HG02623 (cell line): ENCODE data around the gene CMTM6.
"Not testable (repeated sequence)": the region's sequence is repeated elsewhere in the genome, so short reads cannot be mapped to it uniquely, and the experiment has no call there.

ENCODE experiments used
- ATAC-seq: cut with Tn5 transposase; IDR thresholded peaks from one replicate; pipeline ENCODE4 v1.9.1; 2021; ENCODE audit warnings: moderate library complexity; ENCODE audit not compliant: unreplicated experiment

Gene CMTM6

GRCh38 chr3:32467333-32468070, 35.1 kb downstream of the CMTM6 start:
- ATAC-seq: peak; percentile 61

GRCh38 chr3:32466808-32467207, 35.8 kb downstream of the CMTM6 start:
- ATAC-seq: not testable (repeated sequence)

DNA sequence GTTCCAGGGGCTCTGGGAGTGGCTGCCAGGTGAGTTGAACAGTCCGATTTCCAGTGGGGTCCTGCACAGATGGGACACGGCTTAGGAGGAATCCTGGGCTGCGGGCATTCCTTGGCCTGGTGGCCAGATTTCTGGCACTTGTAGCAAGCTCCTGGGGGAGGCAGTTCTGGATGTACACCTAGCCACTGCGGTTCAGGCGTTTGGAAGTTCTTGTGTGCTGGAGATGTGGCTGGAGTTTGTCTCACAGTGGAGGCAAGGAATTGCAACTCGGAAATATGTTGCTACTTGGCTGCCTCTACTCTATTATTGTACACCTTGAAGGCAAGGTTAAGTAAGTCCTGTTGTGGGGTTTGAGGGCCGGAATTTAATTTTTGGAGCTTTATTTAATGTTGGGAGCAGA, 37.9 kb downstream of the CMTM6 start:
- not testable (repeated sequence) for ATAC-seq

DNA sequence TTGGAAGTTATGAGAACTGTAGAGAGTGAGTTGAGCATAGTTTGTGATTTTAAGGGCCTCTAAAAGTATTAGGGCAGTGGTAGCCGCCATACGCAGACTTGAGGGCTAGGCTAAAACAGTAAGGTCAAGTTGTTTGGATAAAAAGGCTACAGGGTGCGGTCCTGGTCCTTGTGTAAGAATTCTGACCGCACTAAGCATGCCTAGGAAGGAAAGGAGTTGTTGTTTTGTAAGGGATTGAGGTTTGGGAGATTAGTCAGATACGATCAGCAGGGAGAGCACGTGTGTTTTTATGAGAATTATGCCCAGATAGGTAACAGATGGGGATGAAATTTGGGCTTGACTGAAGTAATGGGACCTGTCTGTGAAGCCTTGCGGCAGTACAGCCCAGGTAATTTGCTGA, 39.2 kb downstream of the CMTM6 start:
- ATAC-seq: not testable (repeated sequence)

- not testable (repeated sequence) for ATAC-seq
Measured at GRCh38 chr3:32462191-32462986, 40.3 kb downstream of the CMTM6 start.

- not testable (repeated sequence) for ATAC-seq
Measured at GRCh38 chr3:32460817-32461496, 41.7 kb downstream of the CMTM6 start.

- peak; percentile 81 for ATAC-seq
Measured at GRCh38 chr3:32460031-32460749, 42.5 kb downstream of the CMTM6 start.

DNA sequence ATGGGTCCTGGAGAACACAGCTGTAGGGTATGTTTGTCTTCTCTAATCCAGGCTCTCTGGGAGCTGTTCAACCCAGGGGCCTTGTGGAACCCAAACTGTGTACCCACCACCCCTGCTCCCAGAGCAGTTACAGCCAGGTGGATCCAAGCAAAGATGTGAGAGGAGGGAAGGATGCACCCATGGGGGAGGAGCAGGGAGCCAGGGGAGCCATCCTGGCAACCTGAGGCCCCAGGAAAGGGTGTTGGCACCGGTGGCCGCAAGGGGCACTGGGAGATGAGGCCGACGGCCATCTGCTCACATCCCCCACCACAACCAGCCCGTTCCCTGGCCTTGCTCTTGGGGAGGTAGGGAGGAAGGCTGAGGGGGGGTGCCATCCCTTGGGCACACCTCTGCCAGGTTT, 43.2 kb downstream of the CMTM6 start:
- ATAC-seq: no peak

DNA sequence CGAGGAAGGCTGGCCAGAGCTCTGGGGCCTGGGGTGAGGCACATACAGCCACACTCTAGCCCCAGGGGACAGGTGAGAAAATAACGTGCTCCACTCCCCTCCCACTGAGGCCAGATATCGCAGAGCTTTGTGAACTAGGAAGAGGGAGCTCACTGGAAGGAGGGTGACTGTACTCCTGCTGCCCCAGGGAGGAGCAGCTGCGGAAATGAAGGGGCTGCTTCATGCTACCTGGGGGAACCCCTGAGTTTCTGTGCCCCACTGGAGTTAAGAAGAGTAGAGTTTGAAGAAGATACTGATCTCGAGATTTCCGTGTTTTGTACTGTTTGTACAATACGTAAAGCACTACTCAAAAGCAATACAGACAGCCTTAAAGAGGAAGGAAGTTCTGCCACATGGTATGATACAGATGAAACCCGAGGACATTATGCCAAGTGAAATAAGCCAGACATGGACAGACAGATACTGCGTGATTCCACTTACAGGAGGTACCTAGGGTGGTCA, 44.6 kb downstream of the CMTM6 start:
- ATAC-seq: no peak

GRCh38 chr3:32456429-32457130, 46.1 kb downstream of the CMTM6 start:
- no peak for ATAC-seq

GRCh38 chr3:32455609-32456428, 46.8 kb downstream of the CMTM6 start:
- no peak for ATAC-seq

DNA sequence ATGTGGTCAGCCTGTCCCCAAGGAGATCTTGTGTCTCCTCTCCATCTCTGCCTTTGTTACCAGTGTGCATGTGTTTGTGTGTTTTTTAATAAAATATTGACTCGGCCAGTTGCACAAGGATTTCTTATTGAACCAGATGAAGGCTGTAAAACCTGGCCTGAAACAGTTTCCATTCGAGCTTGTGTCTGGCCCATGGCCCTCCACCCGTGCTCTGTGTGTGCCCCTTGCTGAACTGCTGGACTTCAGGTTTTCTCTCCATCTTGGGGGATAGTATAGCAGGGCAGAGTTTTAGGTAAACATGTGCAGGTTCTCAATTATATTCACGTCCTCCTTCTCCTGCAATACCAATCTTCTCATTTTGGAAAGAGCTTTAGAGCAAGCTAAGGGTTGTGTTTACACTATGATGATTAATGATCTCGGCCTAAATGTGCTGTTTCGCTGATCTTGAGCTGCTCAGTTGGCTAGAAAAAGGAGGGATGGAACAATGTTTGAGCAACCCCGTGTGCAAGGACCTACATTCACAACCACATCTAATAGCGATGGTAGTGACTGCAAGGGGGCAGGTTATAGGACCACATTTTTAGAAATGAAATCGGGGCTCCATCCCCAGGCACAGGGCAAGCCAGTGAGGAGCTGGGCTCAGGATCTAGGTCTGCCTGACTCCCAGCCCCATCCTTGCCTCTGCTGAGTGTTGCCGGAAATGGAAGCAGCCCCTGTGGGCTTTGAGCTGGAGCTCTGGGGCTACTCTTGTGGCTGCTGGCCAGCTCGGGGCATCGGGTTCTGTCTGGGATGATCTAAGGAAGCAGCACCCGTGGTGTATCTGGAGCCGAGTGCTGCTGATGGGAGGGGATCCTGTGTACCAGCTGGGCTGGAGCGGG, 47.7 kb downstream of the CMTM6 start:
- ATAC-seq: no peak

GRCh38 chr3:32454111-32454510, 48.5 kb downstream of the CMTM6 start:
- no peak for ATAC-seq

DNA sequence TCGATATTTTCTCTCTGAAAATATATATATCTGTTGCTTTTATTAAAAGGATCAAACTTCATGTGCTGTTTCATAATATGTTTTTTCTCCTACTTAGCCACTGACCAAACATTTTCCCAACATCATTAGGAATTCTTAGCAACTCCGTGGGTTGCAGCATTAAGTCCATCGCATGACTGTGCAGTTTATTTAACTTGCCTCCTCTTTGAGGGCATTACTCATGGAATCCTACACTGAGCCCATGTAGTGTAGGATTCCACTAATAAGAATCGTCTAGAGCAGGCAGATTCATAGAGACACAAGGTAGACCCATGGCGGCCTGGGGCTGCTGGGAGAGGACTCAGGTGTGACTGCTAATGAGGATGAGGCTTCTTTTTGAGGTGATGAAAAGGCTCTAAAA, 49.3 kb downstream of the CMTM6 start:
- ATAC-seq: no peak

GRCh38 chr3:32452009-32452408, 50.6 kb downstream of the CMTM6 start:
- ATAC-seq: no peak

DNA sequence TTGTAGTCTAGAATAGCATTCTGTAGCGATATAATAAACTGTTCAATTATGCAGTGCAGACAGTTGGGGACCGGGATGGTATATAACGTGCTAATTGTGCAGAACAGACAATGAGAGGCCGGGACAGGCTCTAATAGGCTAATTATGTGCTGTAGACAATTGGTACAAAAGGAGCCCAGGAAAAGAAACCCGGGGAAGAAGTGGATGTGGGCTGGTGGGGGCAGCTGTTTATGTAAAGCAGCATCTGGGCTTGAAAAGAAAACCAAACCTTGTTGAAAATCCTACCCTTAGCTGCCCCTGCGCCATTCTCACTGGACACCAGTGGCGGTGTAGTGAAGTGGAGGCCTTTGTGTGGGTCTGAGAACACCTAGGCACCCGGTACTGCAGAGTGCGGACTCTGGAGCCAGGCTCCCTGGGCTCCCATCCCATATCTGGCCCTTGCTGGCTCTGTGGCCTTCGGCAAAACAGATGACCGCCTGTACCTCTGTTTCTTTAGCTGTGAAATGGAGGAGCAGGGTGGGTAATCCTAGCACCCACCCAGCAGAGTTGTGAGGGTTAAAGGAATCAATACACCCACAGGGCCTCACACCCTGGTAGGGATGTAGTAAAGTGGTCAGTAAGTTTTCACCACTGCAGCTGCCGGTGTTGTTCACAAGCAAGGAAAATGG, 51.5 kb downstream of the CMTM6 start:
- no peak for ATAC-seq

DNA sequence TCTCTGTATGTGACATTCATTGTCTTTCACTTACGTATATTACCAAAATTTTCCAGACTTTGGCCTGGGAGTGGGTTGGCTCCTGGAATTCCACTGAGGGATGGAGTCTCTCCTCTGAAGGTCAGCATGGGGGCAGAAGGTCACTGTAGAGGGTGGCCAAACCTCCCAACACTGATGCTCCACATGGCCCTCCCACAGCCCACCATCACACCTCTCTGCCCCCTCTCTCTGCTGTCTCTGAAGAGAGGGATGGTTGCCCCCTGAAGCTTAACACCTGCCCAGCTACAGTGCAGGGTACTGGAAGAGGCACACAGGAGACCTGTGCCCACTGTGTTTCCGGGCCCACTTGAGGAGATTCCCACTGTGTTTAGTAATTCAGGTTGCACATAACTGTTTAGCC, 52.2 kb downstream of the CMTM6 start:
- ATAC-seq: no peak

DNA sequence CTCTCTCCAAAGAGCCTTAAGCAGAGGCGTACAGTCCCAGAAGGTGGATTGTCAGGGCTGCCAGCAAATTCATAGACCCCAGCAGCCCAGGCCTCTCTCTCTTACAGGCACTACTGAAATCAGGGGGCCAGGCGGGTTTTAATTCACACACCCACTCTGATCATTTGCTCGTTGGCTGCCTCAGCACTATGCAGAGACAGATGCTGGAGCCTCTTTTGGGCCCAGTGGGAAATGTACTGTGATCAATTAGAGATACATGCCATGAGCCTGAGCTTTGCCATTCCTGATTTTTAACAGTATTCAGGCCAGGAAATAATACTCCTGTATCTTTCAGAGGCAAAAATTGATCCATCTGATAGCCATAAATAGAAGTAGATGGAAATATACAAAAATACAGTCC, 53.0 kb downstream of the CMTM6 start:
- ATAC-seq: no peak
